TTC549 (cell line): ENCODE measurements around the gene KCNMA1.

Experiments used
- FAIRE-seq: peaks from 2 replicates; lab custom pipeline; 2012; peaks lifted over from hg19 to GRCh38; lab: Jason Lieb, UNC

The KCNMA1 gene

DNA sequence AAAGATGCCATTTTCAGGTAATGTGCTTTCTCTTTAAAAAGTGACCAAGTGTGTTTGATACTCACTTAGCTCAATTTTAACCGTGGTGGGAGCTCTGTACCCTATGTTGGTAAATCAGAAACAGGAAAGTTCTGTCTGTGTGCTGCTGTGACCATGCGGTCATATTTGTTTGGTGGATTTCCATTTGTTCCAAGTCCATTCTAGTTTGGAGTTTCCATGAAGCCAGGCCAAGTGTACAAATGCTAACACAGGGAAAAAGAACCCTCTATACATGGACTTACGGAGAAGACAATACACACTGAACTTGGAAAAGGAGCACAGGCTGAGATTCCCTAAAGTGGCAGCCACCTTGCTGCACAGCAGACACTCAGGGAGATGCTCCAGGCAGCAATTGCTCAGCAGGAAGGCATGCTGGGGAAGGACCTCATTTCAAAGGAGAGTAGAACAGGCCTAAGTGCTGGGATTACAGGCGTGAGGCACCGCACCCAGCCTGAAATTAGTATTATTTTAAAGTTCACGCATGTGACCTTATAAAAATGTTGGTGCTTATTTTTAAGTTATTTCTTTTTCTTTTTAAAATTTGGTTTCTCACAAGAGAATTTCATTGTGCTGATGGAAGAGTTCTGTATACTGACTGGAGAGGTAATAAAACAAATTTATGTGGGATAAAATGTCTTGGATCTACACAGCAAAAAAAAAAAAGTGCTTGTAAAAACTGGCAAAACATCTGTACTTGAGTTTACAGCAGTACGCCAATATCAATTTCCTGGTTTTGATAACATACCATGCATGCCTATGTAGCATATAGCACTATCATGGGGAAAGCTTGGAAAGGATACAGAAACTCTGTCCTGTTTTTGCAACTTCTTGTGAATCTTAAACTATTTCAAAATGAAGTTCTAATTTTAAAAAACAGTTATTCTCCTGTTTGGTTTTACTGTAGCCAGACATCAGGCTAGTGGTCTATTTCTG lies 436.2 kb downstream of the KCNMA1 start:
- FAIRE-seq: no peak

DNA sequence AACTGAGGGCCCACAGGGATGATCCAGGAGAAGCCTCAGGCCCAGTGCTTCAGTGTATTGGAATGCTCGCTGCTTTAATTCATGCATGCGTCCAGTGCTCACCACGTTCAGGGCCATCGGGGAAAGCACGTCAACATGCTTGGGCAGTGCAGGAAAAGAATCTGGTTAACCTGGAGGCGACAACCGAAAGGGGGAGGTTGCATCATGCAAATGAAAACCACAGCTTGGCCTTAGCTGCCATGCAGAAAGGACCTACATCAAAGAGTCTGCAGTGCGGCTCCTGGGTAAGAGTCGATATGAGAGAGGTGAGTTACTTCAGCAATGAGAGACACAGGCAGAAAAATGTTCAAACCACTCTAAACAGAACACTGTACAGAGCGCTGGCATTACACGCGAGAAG lies 440.1 kb downstream of the KCNMA1 start:
- no peak for FAIRE-seq

DNA sequence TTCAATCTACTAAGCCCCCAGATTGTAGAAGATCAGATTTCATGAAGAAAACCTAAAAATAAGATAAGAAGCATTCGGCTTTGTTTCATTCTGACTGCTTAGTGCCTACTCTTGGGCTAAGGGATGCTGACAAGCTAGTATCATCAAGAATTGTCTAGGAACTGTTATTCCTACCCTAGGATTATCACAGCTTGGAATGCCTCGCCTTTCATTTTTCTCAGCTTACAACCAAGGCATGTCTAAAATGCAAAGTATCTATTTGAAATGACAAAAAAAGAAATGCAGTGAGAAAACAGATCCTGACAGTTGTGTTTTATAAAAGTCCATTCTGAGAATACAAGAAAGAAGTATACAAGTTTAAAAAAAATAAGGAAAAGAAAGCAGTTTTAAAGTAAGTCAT lies 441.0 kb downstream of the KCNMA1 start:
- no peak for FAIRE-seq

DNA sequence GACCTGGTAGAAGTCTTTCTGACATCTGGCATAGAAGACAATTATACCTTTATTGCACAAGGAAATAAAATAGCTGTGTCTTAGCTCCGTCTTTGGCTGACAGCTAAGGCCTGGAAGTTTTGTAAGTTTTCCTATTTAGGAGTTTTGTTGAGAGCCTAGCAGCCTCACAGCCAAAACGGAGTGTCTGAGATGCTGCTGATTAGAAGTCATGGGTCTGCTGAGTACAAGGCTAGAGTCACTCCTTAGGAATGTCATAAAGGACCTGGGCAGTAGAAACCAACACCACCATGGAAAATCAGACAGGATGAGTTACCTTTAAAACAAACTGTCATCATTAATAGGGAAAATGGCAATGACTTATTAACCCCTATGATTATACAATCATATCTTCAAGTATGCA lies 442.5 kb downstream of the KCNMA1 start:
- FAIRE-seq: no peak

DNA sequence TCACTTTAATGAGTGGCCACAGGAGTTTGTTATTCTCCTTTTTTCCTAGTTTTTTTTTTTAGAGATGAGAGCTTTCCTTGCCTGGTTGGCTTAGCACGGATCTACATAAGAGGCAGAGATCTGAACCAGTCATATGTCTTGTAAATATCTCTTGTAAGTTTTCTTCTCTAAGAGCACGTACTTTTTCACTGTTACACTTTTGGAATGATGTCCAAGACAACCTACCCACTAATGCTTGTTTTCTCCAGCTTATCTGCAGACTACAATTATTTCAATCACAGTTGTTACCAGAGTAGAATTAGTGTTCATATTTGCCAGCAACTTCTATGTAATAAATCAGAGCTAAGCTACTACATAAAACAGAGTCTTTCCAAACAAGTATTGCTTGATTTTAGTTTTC lies 444.6 kb downstream of the KCNMA1 start:
- no peak for FAIRE-seq

DNA sequence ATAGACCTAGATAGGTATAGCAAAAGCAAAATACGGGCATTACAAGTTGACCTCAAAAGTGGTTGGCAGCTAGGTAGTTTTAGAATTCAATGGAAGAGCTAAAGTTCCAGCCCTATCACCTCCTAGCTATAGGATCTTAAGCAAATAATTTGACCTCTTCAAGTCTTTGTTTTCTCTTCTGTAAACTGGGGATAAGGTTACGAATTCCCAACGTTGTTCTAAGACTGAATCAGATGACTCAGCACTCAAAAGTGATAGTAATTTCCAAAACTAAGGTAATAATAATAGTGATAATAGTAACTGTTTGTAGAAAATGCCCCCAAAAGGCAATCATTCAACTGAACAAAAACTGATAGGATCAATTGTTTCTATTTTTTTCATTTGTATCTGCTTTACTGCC lies 445.2 kb downstream of the KCNMA1 start:
- no peak for FAIRE-seq

DNA sequence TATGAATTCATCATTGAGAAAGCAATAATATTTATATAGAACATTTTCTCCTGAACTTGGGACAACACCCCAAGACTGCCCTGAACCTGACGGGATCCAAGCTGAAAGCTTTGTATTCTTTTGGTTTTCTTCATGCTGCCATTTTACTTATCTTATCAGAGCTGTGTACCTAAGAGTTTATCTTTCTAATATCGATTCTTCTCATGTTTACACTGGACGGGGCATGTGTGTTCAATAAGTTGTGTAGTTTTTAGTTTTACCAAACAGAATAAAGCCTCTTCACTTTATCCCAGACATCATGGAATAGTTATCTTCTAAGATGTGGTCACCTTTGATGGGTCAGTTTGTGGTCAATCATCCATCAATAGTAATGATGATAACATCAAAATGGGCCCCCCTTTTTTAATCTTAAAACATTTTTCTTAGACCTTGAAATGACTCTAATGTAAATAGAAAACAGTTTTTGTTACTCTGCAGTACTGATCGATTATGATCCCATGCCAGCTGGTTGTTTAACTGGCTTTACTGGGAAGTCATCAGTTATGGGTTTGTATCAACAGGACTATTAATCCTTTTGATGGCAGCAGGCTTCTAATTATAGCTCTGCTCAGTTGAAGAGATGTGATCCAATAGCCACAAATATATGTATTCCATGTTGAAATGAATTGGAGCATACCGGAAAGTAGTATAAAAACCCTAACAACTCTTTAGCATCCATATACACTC lies 446.1 kb downstream of the KCNMA1 start:
- FAIRE-seq: no peak

DNA sequence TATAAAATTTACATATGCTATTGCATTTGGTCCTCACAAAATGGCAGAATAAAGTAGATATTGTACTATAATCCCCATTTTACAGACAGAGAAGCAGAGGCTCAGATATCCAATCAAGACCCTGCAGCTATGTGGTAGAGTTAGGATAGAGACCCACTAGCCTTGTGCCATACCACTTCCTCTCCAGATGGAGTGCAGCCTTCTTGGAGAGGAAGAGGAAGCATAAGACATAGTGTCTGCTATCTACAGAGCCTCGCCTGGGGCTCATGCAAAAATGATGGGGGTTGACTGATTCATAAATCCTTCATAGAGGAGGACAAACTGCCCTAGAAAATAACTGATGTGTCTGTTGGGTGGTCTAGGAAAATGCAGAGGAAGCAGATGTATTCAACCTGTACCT lies 447.3 kb downstream of the KCNMA1 start:
- FAIRE-seq: no peak

DNA sequence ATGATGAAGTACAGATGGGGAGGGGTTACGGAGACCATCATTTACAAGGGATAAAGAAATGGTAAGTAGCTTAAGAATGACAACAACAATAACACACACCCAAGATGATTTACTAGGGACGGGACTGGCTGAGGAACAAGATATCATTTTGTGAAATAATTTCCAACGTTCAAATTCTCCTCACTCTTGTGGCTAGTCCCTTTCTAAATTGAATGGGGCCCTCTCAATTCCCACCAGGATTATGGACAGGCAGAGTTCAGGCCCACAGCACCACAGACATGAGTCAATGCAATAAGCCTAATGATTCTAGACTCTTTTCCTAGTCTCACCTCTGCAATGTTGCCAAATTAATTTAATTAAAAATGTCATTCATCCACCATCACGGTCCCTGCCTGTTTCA lies 448.1 kb downstream of the KCNMA1 start:
- FAIRE-seq: no peak

DNA sequence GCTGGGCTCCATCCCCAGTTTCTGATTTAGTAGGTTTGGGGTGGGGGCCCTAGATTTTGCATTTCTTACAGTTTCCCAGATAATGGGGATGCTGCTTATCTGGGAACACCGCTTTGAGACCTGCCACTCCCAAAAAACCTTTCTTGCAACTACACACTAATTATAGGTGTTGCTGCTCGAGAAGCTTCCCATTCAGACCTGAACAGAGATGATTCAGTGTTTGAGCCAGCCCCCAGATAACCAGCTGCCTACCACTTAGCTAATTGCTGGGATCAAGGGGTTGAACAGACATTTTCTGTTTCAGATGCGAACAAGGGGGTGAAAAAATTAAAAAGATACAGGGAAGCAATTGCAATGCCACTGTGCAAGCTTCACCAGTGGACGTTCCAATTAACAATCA lies 448.5 kb downstream of the KCNMA1 start:
- FAIRE-seq: no peak

DNA sequence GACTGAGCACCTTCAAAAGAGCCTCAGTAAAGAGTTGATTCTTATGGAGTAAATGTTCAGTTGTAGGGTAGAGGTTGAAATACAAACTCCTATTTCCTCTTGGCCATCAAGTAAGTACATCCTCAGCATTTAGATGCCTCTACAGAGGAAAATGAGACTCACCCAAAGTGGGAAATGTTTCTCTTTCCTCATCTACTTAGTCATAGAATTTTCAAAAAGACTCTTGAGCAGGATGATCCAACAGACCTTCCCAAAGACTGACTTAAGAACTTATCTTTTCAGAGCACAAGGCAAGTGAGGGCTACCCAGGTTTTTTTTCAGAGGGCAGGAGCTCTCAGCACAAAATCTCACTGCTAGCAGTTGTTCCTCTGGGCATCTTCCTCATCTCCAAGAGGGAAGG lies 449.1 kb downstream of the KCNMA1 start:
- FAIRE-seq: no peak

DNA sequence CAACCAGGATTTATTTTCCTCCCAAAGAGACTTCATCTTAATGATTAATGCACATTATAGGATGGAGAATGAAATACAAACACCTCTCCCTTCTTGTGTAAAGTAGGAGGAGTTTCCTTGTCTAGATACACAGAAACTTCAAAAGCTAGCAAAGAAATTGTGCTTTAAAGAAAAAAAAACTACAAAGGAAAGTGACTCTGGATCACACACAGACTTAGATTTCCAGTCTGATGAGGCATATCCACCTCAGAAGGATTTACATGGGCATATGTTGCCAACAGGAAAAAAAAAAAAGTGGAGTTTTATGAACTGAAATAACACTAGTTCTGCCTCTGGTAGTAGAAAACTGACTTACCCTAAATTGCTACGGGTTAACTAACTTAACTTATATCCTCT lies 449.6 kb downstream of the KCNMA1 start:
- no peak for FAIRE-seq

DNA sequence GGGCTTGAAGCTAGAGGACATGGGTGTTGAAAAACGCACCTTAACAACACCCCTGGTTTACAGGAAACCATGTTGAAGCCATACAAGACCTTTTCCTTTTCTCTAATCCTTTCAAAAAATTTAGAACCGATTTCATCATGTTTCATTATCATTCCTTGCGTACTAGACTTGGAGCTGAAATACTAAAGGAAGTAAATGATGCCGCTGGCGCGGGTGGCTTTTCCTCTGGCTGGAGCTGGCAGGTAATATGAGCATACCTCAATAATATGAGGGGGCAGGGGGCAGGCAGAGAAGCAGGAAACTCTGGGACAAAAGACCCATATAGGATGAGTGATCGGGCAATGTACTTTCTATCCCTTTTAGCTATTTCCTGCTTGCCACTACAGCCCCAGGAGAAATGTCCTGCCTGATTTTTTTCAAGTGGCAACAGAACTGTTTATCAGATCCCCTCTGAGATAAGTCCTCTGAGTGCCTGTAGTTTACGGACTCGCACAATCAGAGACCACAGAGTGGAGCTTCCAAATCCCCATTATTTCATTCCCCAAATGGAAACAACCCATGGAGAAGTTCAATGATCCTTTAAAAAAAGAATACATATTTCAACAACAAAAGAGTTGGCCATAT lies 450.1 kb downstream of the KCNMA1 start:
- no peak for FAIRE-seq

DNA sequence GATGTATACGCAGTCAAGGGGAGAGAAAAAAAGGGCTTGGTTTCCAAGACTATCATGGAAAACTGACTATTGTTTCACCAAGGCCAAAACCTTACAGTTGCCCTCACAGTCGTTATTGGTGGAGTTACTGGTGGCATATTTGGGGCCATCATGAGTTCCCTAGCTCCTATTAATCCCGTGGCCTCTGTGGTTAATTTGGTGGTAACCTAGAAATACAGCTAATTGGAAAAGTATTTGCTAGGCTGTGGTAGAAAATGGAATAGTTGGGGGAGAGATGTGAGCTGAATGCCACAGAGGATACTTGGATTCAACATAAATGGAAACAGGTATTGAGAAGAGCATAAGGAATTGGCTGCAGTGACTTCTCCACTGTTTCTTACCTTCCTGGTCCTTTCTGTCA lies 450.7 kb downstream of the KCNMA1 start:
- FAIRE-seq: no peak

DNA sequence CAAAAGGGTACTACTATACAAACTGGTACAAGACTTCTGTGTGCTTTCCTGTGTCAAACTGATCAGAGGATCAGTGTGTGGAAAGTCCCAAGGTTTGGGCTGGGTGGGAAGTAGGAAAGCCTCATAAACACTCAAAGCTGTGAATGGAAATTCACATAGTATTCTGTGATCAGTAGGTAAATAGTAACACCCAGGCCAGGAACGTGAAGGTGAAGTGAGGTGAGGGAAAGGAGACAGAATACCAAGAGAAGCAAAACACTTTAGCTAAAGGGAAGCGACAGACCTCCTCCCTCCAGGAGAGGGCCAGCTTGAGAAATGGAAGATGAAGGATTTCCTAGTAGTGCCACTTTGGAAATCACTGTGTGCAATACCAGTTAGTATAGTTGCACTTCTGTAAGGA lies 451.9 kb downstream of the KCNMA1 start:
- FAIRE-seq: no peak

DNA sequence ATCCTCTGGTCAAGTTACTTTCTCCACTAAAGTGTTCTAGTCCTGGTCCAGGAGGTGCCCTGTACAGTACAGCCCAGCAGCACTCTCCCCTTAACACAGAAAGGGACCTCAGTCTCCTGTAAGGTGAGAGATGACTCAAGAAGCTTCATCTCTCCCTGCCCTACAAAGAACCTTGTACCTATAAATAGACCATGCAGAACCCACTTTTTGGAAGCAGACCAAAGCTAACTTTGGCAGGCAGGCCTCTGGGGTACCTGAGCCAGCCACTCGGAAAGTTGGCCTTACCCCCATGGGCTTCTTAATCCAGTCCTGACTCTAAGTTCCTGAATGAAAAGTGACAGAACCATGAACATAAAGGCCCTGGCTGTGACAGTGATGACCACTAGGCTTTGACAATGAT lies 454.8 kb downstream of the KCNMA1 start:
- FAIRE-seq: no peak

DNA sequence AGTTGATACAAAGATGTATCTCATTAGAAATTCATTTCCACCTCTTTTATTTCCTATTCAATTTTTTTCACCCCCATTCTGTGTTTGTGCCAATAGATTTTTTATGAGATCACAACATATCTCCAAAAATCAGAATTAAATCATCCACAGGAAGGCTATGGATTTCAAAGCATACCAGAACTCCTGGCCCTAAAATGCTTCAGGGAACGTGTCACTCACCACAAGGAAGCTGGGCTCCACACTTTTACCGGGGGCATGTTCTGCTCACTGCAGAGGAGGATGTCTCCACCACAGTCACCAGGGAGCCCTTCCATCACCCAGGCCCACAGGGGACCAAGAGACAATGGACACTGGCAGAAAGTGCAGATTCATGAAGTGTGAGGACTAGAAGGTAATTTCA lies 456.8 kb downstream of the KCNMA1 start:
- FAIRE-seq: no peak

DNA sequence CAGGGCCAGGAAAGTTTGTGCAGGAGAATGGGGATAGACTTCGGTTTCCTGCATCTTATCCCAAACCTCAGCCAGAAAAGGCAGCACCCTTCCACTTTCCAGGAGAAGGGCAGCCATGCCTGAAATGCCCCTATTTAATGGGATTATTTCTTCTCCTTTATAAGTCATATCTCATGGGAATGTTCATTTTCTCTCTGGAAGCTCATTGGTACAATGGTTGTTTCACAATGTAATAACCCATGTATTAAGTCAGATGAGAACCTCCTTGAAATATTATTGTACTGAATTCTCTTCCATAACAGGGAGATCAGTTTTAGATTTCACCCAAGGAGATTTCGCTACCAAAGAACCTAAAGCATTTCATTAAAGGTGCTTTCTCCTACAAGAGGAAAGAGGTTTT lies 457.5 kb downstream of the KCNMA1 start:
- no peak for FAIRE-seq

DNA sequence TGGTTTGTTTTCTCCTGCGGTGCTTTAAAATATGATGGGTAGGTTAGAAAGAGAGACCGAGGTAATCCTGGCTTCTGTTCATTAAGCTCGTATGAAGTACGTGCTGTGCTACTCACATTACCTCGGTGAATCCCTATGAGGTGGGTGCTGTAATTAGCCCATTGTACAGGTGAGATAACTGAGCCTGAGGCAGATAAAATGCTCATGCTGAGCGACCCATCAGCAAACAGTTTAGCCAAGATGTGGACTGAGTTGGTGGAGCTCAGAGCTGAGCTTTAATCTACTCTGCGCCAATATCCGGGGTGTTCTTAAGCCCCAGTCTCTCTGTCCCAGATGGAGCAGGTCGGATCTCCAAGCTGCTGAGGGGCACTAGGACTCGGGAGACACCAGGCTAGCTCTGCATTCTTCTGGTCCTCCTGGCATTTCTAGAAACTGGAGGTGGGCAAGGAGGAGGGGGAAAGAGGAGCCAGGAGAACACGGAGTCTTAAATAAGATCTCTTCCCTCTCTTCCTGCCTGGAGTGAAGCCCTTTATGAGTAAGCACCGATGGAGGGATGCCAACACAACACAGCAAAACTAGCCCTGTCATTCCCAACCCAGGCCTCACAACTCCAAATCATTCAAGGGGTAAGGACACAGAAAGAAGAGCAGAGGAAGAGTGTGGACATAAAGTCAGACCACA lies 458.5 kb downstream of the KCNMA1 start:
- no peak for FAIRE-seq

DNA sequence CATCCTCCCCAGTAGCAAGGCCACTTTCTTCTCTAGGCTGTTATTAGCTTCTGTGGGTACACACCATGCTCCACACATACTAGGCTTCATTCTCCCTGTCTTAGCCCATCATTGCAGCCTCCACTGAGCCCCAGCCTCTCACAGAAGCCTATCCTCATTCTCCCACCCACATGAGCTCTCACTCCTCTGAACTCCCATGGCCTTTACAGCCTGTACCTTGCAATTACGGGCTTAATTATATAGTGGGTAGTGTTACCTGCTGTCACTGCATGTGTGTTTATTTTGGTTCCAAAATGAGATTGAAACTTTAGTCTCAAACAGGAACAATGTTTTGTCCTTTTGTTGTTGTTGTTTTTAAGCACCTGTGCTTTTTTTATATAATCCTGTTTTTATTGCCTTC lies 460.0 kb downstream of the KCNMA1 start:
- FAIRE-seq: no peak

DNA sequence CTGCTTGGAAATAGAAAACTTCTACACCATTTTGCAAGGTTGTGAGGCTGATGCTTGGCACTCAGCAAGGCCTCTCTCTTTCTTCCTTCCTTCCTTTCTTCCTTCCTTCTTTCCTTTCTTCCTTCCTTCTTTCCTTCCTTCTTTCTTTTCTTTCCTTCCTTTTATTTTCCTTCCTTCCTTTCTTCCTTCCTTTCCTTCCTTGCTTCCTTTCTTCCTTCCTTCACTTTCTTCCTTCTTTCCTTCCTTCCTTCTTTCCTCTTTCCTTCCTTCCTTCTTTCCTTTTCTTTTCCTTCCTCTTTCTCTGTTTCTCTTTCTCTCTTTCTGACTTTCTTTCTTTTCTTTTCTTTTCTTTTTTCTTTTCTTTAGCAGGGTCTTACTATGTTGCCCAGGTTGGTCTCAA lies 460.4 kb downstream of the KCNMA1 start:
- no peak for FAIRE-seq

DNA sequence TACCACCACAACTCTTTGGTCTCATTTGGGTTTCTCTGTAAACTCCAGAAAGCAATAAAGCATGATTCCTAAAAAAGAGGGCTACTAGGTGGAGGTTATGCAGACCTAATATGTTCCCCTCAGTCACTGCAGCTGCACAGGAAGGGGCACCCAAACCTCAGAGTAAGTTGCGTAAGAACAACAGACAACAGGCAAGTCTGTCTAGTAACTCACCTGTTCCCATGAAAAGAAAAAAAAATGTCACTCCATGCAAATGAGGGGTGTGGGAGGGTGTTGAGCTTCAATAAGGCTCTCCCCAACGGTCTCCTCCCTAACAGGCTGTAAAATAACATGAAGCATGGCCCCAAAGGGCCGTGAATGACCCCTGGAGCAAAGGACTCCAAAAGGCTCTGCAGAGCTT lies 461.4 kb downstream of the KCNMA1 start:
- no peak for FAIRE-seq
